ENCODE results near the gene STK35. TPM values are rescaled to one million over a fixed set of nuclear protein-coding genes. Genes with fewer than 3 reads are reported as not detected.

The STK35 gene
- total and polyA plus RNA-seq, 2 of the 13 experiments (the other 11 are each of a cell fraction or from before 2014, with no cell fraction given) = 27.4 to 29.8 TPM

DNA sequence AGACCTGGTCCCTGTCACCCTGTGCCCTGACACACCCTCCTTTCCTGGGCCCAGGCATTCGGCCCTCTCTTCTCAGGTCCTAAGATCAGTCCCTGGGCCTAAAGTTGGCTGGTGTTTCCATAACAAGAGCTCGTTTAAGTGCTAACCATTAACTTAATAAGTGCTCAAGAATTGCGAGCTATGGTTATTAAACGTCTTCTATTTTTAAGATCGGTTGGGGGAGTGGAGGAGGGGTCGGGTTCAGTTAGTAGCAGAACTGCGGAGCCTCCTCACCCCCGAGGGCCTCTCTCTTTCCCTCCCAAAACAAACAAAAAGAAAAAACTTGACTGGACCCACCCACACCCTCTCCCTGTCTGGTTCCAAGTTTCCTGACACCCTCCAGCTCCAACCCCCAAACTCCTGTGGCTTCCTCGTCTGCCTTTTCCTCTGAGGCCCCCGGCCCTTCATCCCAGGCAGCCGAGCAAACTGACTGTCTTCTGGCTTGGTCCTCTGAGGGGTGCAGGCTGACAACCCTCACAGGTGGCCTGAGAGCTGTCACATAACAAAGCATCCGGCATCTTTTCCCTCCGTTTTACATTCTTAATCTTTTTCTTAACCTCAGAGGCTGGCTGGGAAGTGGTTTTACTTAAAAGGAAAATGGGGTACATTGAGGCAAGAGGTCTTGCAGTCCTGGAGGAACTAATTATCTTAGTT lies 2.0 kb downstream of the STK35 start (continued):
- TF ChIP-seq RCOR2 (CRISPR knock-in tag; IDR thresholded peaks at IDR 0.05) (0 out of 2 replicates have a peak, but pooled peaks have one; percentile 19), RFX1 (IDR thresholded peaks at IDR 0.05) (no peak), ZNF589 (CRISPR knock-in tag; conservative IDR thresholded peaks at IDR 0.05) (no peak), ZNF614 (CRISPR knock-in tag; IDR thresholded peaks at IDR 0.05; ENCODE audit: borderline replicate concordance) (0 out of 2 replicates have a peak, but pooled peaks have one; percentile 4), ZNF10 (CRISPR knock-in tag; IDR thresholded peaks at IDR 0.05; ENCODE audit: borderline replicate concordance, low read depth) (peak; percentile 15; the same call in 1 of the 2 replicates), PITX1 (CRISPR knock-in tag; IDR thresholded peaks at IDR 0.05) (peak; percentile 49; the same call in 1 of the 2 replicates), CBX1 (IDR thresholded peaks at IDR 0.05; ENCODE audit: low read depth) (no peak), IRF2 (CRISPR knock-in tag; IDR thresholded peaks at IDR 0.05) (no peak), TAF15 (IDR thresholded peaks at IDR 0.05; ENCODE audit: low read depth, low read length, poor library complexity, severe bottlenecking) (no peak), KDM2A (CRISPR knock-in tag; IDR thresholded peaks at IDR 0.05; ENCODE audit: borderline replicate concordance, low read depth) (0 out of 2 replicates have a peak, but pooled peaks have one; percentile 2), MED1 (CRISPR knock-in tag; IDR thresholded peaks at IDR 0.05) (peak; percentile 52), ZNF260 (CRISPR knock-in tag; IDR thresholded peaks at IDR 0.05; ENCODE audit: borderline replicate concordance, low read depth) (no peak), POLR2A (IDR thresholded peaks at IDR 0.05; ENCODE audit: insufficient read depth in 1 of 2, low read depth in 2 of 2, low read length in 2 of 2) (0 out of 4 replicates have a peak, but pooled peaks of 1 of the 2 experiments have one; percentile 0), RARA (CRISPR knock-in tag; IDR thresholded peaks at IDR 0.05) (no peak), CAMTA2 (CRISPR knock-in tag; IDR thresholded peaks at IDR 0.05; ENCODE audit: borderline replicate concordance) (peak; percentile 92; the same call in 1 of the 2 replicates), THAP11 (CRISPR knock-in tag; IDR thresholded peaks at IDR 0.05) (peak; percentile 10; the same call in 1 of the 2 replicates)
- TF ChIP-seq, protein P1, sequence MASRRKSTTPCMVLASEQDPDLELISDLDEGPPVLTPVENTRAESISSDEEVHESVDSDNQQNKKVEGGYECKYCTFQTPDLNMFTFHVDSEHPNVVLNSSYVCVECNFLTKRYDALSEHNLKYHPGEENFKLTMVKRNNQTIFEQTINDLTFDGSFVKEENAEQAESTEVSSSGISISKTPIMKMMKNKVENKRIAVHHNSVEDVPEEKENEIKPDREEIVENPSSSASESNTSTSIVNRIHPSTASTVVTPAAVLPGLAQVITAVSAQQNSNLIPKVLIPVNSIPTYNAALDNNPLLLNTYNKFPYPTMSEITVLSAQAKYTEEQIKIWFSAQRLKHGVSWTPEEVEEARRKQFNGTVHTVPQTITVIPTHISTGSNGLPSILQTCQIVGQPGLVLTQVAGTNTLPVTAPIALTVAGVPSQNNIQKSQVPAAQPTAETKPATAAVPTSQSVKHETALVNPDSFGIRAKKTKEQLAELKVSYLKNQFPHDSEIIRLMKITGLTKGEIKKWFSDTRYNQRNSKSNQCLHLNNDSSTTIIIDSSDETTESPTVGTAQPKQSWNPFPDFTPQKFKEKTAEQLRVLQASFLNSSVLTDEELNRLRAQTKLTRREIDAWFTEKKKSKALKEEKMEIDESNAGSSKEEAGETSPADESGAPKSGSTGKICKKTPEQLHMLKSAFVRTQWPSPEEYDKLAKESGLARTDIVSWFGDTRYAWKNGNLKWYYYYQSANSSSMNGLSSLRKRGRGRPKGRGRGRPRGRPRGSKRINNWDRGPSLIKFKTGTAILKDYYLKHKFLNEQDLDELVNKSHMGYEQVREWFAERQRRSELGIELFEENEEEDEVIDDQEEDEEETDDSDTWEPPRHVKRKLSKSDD (CRISPR knock-in tag; IDR thresholded peaks at IDR 0.05; ENCODE audit: low read depth) = no peak
- TF ChIP-seq, protein P2, sequence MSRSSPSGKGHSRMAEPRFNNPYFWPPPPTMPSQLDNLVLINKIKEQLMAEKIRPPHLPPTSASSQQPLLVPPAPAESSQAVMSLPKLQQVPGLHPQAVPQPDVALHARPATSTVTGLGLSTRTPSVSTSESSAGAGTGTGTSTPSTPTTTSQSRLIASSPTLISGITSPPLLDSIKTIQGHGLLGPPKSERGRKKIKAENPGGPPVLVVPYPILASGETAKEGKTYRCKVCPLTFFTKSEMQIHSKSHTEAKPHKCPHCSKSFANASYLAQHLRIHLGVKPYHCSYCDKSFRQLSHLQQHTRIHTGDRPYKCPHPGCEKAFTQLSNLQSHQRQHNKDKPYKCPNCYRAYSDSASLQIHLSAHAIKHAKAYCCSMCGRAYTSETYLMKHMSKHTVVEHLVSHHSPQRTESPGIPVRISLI (CRISPR knock-in tag; IDR thresholded peaks at IDR 0.05; ENCODE audit: borderline replicate concordance) = peak; percentile 79
- TF ChIP-seq, protein P3, sequence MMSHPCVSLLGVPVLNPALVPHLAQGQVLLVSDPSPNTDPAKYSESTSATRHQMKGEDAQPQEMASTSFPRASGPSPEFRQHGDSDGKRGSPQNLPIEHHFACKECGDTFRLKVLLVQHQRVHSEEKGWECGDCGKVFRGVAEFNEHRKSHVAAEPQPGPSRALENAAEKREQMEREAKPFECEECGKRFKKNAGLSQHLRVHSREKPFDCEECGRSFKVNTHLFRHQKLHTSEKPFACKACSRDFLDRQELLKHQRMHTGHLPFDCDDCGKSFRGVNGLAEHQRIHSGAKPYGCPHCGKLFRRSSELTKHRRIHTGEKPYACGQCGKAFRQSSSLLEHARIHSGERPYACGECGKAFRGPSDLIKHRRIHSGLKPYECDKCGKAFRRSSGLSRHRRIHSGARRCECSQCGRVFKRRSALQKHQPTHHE (CRISPR knock-in tag; IDR thresholded peaks at IDR 0.05; ENCODE audit: borderline replicate concordance) = no peak
- TF ChIP-seq, protein P4, sequence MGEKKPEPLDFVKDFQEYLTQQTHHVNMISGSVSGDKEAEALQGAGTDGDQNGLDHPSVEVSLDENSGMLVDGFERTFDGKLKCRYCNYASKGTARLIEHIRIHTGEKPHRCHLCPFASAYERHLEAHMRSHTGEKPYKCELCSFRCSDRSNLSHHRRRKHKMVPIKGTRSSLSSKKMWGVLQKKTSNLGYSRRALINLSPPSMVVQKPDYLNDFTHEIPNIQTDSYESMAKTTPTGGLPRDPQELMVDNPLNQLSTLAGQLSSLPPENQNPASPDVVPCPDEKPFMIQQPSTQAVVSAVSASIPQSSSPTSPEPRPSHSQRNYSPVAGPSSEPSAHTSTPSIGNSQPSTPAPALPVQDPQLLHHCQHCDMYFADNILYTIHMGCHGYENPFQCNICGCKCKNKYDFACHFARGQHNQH (CRISPR knock-in tag; IDR thresholded peaks at IDR 0.05) = no peak
- TF ChIP-seq, protein P5, sequence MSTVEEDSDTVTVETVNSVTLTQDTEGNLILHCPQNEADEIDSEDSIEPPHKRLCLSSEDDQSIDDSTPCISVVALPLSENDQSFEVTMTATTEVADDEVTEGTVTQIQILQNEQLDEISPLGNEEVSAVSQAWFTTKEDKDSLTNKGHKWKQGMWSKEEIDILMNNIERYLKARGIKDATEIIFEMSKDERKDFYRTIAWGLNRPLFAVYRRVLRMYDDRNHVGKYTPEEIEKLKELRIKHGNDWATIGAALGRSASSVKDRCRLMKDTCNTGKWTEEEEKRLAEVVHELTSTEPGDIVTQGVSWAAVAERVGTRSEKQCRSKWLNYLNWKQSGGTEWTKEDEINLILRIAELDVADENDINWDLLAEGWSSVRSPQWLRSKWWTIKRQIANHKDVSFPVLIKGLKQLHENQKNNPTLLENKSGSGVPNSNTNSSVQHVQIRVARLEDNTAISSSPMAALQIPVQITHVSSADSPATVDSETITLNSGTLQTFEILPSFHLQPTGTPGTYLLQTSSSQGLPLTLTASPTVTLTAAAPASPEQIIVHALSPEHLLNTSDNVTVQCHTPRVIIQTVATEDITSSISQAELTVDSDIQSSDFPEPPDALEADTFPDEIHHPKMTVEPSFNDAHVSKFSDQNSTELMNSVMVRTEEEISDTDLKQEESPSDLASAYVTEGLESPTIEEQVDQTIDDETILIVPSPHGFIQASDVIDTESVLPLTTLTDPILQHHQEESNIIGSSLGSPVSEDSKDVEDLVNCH (CRISPR knock-in tag; IDR thresholded peaks at IDR 0.05) = no peak

All from HepG2 (cell line).